Measurements from ENCODE around the gene FIGN.

The FIGN gene

DNA sequence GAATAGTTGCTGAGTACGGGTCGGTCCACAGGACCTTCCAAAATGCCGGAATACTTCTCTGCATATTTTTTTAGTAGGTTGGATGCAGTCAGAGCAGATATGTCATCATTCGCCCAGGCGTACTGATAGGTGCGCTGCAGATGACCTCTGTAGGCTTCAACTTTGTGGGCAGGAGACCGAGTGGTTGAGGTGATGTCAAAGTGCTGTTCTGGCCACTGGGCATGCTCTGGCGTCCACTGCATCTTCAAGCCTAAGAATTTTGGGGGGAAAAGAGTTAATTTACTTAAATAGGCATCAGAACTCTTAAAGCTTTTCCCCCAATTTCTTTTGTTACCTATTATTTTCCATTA is 124.3 kb downstream of the FIGN start:
- H4K20me1 ChIP-seq (ENCODE audit: insufficient read depth, low read length): no peaks in the 10 kb centered on the region
- H3K36me3 ChIP-seq (replicated peaks; ENCODE audit: low read depth, low read length): no peaks in the 10 kb centered on the region
- H3K4me1 ChIP-seq (ENCODE audit: low read length): no peaks in the 10 kb centered on the region
- no peak overlapping the region for H3K27ac ChIP-seq (ENCODE audit: low read length)
- no peaks in the 10 kb centered on the region for H3K79me2 ChIP-seq (ENCODE audit: low read length)
- no peak overlapping the region for H3K4me2 ChIP-seq (ENCODE audit: low read length)
- no peak for TF ChIP-seq EZH2phosphoT487 (IDR thresholded peaks at IDR 0.05; ENCODE audit: low read depth)
- TF ChIP-seq, protein P1, sequence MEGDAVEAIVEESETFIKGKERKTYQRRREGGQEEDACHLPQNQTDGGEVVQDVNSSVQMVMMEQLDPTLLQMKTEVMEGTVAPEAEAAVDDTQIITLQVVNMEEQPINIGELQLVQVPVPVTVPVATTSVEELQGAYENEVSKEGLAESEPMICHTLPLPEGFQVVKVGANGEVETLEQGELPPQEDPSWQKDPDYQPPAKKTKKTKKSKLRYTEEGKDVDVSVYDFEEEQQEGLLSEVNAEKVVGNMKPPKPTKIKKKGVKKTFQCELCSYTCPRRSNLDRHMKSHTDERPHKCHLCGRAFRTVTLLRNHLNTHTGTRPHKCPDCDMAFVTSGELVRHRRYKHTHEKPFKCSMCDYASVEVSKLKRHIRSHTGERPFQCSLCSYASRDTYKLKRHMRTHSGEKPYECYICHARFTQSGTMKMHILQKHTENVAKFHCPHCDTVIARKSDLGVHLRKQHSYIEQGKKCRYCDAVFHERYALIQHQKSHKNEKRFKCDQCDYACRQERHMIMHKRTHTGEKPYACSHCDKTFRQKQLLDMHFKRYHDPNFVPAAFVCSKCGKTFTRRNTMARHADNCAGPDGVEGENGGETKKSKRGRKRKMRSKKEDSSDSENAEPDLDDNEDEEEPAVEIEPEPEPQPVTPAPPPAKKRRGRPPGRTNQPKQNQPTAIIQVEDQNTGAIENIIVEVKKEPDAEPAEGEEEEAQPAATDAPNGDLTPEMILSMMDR (IDR thresholded peaks at IDR 0.05; ENCODE audit: low read depth, low read length): no peak
- H3K4me3 ChIP-seq (ENCODE audit: low read length): no peak overlapping the region
- no peaks in the 10 kb centered on the region for H3K9me3 ChIP-seq (ENCODE audit: insufficient read depth, low read length)
- H3K27me3 ChIP-seq (ENCODE audit: low read depth, low read length): no peaks in the 10 kb centered on the region
- H2AFZ ChIP-seq (ENCODE audit: low read depth, low read length): no peak overlapping the region
- no peak overlapping the region for H3K9ac ChIP-seq (ENCODE audit: low read length)

DNA sequence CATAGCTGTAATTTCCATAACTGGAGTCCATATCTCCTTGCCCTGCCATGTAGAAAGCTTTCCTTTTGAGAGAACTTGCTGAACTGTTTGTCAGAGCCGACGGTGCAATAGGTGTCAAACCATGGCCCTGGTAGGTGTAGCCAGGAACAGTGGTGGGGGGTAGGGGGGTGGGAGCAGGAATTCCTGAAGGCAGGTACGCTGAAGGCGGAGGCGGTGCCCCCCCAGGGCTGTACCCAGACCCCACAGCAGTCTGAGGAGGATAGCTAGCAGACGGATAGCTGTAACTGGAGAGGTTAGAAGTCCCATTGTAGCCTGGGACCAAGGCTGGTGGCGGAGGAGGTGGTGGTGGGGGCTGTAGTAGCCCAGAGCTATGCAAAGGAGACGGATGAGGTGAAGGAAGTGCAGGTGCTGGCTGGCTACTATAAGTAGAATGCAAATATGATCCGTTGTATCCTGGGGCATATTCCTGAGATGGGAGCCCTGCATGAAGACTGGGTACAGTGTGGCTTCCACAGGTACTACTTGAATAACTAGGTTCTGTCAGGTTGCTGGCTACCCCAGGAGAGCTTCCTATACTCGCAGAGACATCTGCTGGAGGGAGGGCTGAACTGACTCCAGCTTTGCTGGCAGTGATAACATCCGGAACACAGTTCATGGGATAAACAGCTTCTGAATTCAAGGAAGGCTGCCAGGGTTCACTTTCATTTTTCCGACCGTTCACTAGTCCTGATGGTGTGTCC is 124.8 kb downstream of the FIGN start:
- Histone ChIP-seq H3K27me3 (ENCODE audit: low read depth, low read length) (no peaks in the 10 kb centered on the region), H3K4me3 (ENCODE audit: low read length) (no peak overlapping the region), H2AFZ (ENCODE audit: low read depth, low read length) (no peak overlapping the region), H3K4me2 (ENCODE audit: low read length) (no peak overlapping the region), H3K36me3 (replicated peaks; ENCODE audit: low read depth, low read length) (no peaks in the 10 kb centered on the region), H4K20me1 (ENCODE audit: insufficient read depth, low read length) (no peaks in the 10 kb centered on the region), H3K4me1 (ENCODE audit: low read length) (no peaks in the 10 kb centered on the region), H3K27ac (ENCODE audit: low read length) (no peak overlapping the region), H3K9ac (ENCODE audit: low read length) (no peak overlapping the region), H3K9me3 (ENCODE audit: insufficient read depth, low read length) (no peaks in the 10 kb centered on the region), H3K79me2 (ENCODE audit: low read length) (no peaks in the 10 kb centered on the region)
- TF ChIP-seq, protein P1 (IDR thresholded peaks at IDR 0.05; ENCODE audit: low read depth, low read length): peak; percentile 60
- no peak for TF ChIP-seq EZH2phosphoT487 (IDR thresholded peaks at IDR 0.05; ENCODE audit: low read depth)

DNA sequence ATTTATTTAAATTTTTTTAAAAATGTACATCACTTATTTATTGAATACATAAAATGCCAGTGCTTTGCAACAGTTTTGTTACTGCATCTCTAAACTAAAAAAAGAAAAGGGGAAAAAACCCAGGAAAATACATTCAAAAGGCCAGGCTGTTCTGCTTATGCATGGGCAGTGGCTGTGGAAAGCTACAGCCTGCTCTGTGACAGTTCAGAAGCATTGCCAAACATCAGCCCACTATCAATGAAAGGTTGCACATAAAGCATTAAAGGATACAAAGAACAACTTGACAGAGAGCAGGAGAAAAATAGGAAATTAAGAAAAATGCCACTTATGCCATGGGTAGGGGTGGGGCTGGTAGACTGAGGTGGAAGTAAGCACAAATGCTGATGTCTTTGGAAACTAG is 128.2 kb downstream of the FIGN start:
- no peak overlapping the region for H3K27ac ChIP-seq (ENCODE audit: low read length)
- H3K4me1 ChIP-seq (ENCODE audit: low read length): no peaks in the 10 kb centered on the region
- H3K9me3 ChIP-seq (ENCODE audit: insufficient read depth, low read length): no peaks in the 10 kb centered on the region
- no peaks in the 10 kb centered on the region for H3K79me2 ChIP-seq (ENCODE audit: low read length)
- no peaks in the 10 kb centered on the region for H3K36me3 ChIP-seq (replicated peaks; ENCODE audit: low read depth, low read length)
- H2AFZ ChIP-seq (ENCODE audit: low read depth, low read length): no peak overlapping the region
- no peak overlapping the region for H3K9ac ChIP-seq (ENCODE audit: low read length)
- H4K20me1 ChIP-seq (ENCODE audit: insufficient read depth, low read length): no peaks in the 10 kb centered on the region
- no peak overlapping the region for H3K4me3 ChIP-seq (ENCODE audit: low read length)
- H3K27me3 ChIP-seq (ENCODE audit: low read depth, low read length): no peaks in the 10 kb centered on the region
- TF ChIP-seq EZH2phosphoT487 (IDR thresholded peaks at IDR 0.05; ENCODE audit: low read depth): no peak
- TF ChIP-seq, protein P1 (IDR thresholded peaks at IDR 0.05; ENCODE audit: low read depth, low read length): no peak
- H3K4me2 ChIP-seq (ENCODE audit: low read length): no peak overlapping the region

DNA sequence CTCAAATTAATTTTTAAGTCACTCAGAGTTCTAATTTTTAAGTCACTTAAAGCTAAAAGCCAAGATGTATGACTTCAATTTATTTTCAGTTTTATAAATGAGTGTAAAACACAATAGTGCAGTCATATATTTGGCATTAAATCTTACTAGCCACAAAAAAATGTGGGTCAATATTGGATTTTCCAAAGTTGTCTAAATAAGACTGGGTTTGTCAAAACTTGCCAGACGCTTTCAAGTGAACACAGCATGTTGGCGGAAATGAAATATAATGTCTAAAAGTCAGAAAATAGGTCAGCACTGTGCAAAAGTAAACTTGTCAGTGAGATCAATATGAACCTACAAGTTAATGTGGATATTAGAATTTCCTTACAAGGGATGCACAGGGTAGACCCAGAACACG is 128.9 kb downstream of the FIGN start:
- H3K4me3 ChIP-seq (ENCODE audit: low read length): no peak overlapping the region
- H2AFZ ChIP-seq (ENCODE audit: low read depth, low read length): no peak overlapping the region
- no peaks in the 10 kb centered on the region for H3K27me3 ChIP-seq (ENCODE audit: low read depth, low read length)
- no peaks in the 10 kb centered on the region for H3K79me2 ChIP-seq (ENCODE audit: low read length)
- H3K9me3 ChIP-seq (ENCODE audit: insufficient read depth, low read length): no peaks in the 10 kb centered on the region
- no peak for TF ChIP-seq EZH2phosphoT487 (IDR thresholded peaks at IDR 0.05; ENCODE audit: low read depth)
- TF ChIP-seq, protein P1 (IDR thresholded peaks at IDR 0.05; ENCODE audit: low read depth, low read length): no peak
- no peak overlapping the region for H3K9ac ChIP-seq (ENCODE audit: low read length)
- no peak overlapping the region for H3K4me2 ChIP-seq (ENCODE audit: low read length)
- no peaks in the 10 kb centered on the region for H3K36me3 ChIP-seq (replicated peaks; ENCODE audit: low read depth, low read length)
- no peak overlapping the region for H3K27ac ChIP-seq (ENCODE audit: low read length)
- H3K4me1 ChIP-seq (ENCODE audit: low read length): no peaks in the 10 kb centered on the region
- no peaks in the 10 kb centered on the region for H4K20me1 ChIP-seq (ENCODE audit: insufficient read depth, low read length)
